K562 treated with DMSO at 1 percent for 24 hours (cell line): ENCODE measurements around the gene CA4. TPM values are rescaled to one million over a fixed set of nuclear protein-coding genes. Genes with fewer than 3 reads are reported as not detected.

Experiments used
- total RNA-seq: library from RNA; unstranded; fragments of 300-600 nt; gene quantifications from 2 replicates; pipeline ENCODE4 v1.2.3, GENCODE V29; 2022; ENCODE audit warnings: low read depth; ENCODE audit not compliant: insufficient read depth

The CA4 gene
- total RNA-seq = not detected in 2 replicates

GRCh38 chr17:60149691-60150582 is at the start of gene CA4:
CA4 (plus strand) TSS chr17:60149973; CDS start chr17:60150035, 62 bp downstream.

Other genes starting within 250 kb of the CA4 start
- 17.2 and 18.1 TPM in 2 replicates for gene RNFT1, start 185.2 kb upstream of the CA4 start, total RNA-seq
- gene HEATR6, start 71.1 kb upstream of the CA4 start, total RNA-seq = 14.7 and 19.1 TPM in 2 replicates
- gene USP32, start 242.2 kb downstream of the CA4 start, total RNA-seq = 28.4 and 37.0 TPM in 2 replicates